ENCODE data around the gene CABS1.
A peak's percentile ranks its signal among the peaks of the same experiment; 100 is the strongest.

Gene CABS1

DNA sequence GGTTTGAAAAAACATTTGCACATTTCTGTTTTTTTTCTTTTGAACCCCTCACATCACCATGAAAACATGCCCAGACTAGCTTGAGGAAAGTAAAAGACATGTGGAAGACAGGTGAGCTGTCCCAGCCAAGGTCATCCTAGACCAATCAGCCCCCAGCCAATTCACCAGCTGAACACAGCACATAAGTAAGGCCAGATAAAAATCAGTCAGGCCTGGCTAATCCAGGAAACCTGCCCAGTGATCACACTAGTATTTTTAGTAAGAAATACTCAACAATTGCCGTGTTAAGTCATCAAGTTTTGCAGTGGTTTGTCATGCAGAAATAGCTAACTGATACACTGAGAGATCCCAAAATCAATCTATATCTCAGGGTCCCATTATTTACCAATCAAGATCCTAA lies 21.4 kb downstream of the CABS1 start:
- H3K36me3 ChIP-seq (ENCODE audit: control insufficient read depth, insufficient read depth, low read length), result no peaks in the 10 kb centered on the region
- TF ChIP-seq, protein P1, sequence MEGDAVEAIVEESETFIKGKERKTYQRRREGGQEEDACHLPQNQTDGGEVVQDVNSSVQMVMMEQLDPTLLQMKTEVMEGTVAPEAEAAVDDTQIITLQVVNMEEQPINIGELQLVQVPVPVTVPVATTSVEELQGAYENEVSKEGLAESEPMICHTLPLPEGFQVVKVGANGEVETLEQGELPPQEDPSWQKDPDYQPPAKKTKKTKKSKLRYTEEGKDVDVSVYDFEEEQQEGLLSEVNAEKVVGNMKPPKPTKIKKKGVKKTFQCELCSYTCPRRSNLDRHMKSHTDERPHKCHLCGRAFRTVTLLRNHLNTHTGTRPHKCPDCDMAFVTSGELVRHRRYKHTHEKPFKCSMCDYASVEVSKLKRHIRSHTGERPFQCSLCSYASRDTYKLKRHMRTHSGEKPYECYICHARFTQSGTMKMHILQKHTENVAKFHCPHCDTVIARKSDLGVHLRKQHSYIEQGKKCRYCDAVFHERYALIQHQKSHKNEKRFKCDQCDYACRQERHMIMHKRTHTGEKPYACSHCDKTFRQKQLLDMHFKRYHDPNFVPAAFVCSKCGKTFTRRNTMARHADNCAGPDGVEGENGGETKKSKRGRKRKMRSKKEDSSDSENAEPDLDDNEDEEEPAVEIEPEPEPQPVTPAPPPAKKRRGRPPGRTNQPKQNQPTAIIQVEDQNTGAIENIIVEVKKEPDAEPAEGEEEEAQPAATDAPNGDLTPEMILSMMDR (IDR thresholded peaks at IDR 0.05), result no peak
- H3K4me2 ChIP-seq (ENCODE audit: low read length), result peak overlapping the region; percentile 22
- no peak overlapping the region for H3K27ac ChIP-seq
- no peaks in the 10 kb centered on the region for H3K4me1 ChIP-seq
- H3K9ac ChIP-seq, result no peak overlapping the region
- no peak overlapping the region for H2AFZ ChIP-seq
- no peaks in the 10 kb centered on the region for H3K27me3 ChIP-seq (ENCODE audit: control insufficient read depth, insufficient read depth, low read length)
- H3K9me3 ChIP-seq (ENCODE audit: control insufficient read depth, low read length), result no peaks in the 10 kb centered on the region
- H3K79me2 ChIP-seq, result no peaks in the 10 kb centered on the region
- no peak overlapping the region for H3K4me3 ChIP-seq (ENCODE audit: low read depth, low read length)

DNA sequence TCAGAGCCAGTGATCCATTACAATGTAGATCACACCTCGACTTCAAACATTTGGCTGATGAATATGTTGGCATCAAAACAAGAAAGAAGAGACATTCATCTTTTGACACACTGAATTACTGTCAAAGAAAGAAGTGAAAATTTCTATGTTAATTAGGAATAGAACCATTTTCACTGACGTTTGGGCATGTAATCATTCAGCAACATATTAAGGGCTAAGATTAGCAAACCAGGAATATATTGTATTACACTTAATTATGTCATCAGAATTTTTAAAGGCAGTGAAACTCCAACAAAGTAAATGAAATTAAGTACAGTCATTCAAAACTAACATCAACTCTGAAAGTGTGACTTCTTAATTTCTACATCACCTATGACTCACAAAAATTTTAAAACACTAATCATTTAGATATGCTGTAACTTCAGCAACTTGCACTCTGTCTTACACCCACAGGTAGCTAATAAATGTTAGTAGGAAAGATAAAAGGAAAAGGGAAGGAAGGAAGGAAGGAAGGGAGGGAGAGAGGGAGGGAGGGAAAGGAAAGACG lies 24.4 kb downstream of the CABS1 start:
- no peaks in the 10 kb centered on the region for H3K36me3 ChIP-seq (ENCODE audit: control insufficient read depth, insufficient read depth, low read length)
- H3K27ac ChIP-seq, result no peak overlapping the region
- no peaks in the 10 kb centered on the region for H3K4me1 ChIP-seq
- no peaks in the 10 kb centered on the region for H3K79me2 ChIP-seq
- H2AFZ ChIP-seq, result no peak overlapping the region
- H3K9ac ChIP-seq, result no peak overlapping the region
- H3K4me2 ChIP-seq (ENCODE audit: low read length), result no peak overlapping the region
- no peaks in the 10 kb centered on the region for H3K9me3 ChIP-seq (ENCODE audit: control insufficient read depth, low read length)
- H3K27me3 ChIP-seq (ENCODE audit: control insufficient read depth, insufficient read depth, low read length), result no peaks in the 10 kb centered on the region
- TF ChIP-seq, protein P1 (IDR thresholded peaks at IDR 0.05), result no peak
- H3K4me3 ChIP-seq (ENCODE audit: low read depth, low read length), result no peak overlapping the region

DNA sequence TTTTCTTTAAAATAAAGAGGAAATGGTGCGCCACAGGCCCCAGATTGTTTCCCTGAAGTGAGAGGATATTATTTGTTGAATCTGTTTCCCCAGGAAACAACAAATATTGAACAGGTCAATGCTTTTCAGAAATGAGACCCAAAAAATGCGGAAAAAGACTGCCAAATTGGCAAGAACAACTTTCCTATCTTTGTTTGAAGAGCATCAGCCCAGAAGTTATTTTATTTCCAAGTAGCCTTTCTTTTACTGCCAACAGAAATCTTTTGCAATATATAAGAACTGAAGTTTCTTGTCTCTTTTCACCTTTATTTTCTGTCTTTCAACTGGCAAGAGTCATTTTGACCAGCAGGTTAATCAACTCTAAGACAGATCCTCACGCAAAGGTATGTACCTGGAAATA lies 25.7 kb downstream of the CABS1 start, which contains the start of gene SMR3A:
Gene SMR3A, plus strand, starts transcription at position 301 of the 400 bp plus-strand sequence. CDS start 1,356 bp downstream, outside the sequence.
- no peak within 1 kb of the TSS for H3K4me2 ChIP-seq (ENCODE audit: low read length)
- H3K79me2 ChIP-seq, result no peaks in the 10 kb centered on the region
- no peaks in the 10 kb centered on the region for H3K36me3 ChIP-seq (ENCODE audit: control insufficient read depth, insufficient read depth, low read length)
- no peaks in the 10 kb centered on the region for H3K9me3 ChIP-seq (ENCODE audit: control insufficient read depth, low read length)
- H3K9ac ChIP-seq, result no peak within 1 kb of the TSS
- no peak within 1 kb of the TSS for H3K4me3 ChIP-seq (ENCODE audit: low read depth, low read length)
- no peaks in the 10 kb centered on the region for H3K4me1 ChIP-seq
- no peak within 1 kb of the TSS for H2AFZ ChIP-seq
- TF ChIP-seq, protein P1 (IDR thresholded peaks at IDR 0.05), result no peak
- no peaks in the 10 kb centered on the region for H3K27me3 ChIP-seq (ENCODE audit: control insufficient read depth, insufficient read depth, low read length)
- H3K27ac ChIP-seq, result no peak within 1 kb of the TSS

DNA sequence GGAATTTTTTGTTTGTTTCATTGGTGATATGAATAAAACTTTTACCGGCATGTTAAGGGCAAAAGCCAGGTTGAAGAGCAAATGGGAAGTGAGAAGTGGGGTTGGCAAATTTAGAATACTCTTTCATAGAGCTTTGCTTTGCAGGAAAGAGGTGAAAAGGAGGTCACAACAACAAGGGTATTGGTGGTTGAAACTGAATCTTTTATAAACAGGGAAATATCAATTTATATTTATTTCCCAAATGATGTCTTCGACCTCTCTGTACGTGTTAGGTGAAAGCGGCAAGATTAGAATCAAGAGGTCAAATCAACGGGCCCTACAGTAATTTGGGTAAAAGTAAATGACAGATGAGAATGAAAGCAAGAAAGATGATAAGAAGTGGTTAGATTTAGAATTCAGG lies 29.2 kb downstream of the CABS1 start:
- no peak overlapping the region for H3K4me2 ChIP-seq (ENCODE audit: low read length)
- TF ChIP-seq, protein P1 (IDR thresholded peaks at IDR 0.05), result no peak
- no peak overlapping the region for H3K4me3 ChIP-seq (ENCODE audit: low read depth, low read length)
- H3K9me3 ChIP-seq (ENCODE audit: control insufficient read depth, low read length), result no peaks in the 10 kb centered on the region
- H2AFZ ChIP-seq, result no peak overlapping the region
- no peaks in the 10 kb centered on the region for H3K79me2 ChIP-seq
- no peaks in the 10 kb centered on the region for H3K4me1 ChIP-seq
- H3K27ac ChIP-seq, result no peak overlapping the region
- no peaks in the 10 kb centered on the region for H3K27me3 ChIP-seq (ENCODE audit: control insufficient read depth, insufficient read depth, low read length)
- H3K9ac ChIP-seq, result no peak overlapping the region
- no peaks in the 10 kb centered on the region for H3K36me3 ChIP-seq (ENCODE audit: control insufficient read depth, insufficient read depth, low read length)

DNA sequence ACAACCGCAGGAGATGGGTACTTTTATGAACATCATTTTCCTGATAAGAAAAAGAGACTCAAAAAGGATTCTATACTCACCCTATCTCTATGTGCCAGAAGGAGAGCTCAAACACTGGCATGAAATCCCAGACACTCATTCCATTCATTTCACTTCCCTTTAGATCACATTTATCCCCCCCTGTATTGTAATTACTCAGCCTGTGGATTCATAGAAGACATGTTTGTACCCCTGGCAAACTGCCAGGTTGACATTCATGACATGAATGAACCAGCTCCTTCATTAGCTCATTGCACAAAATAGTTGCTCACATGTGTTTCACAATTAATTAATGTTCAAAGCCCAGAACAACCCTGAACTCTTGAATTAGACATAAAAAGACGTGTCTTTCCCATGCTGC lies 30.7 kb downstream of the CABS1 start:
- Histone ChIP-seq H3K36me3 (ENCODE audit: control insufficient read depth, insufficient read depth, low read length) (no peaks in the 10 kb centered on the region), H3K9me3 (ENCODE audit: control insufficient read depth, low read length) (no peaks in the 10 kb centered on the region), H3K4me3 (ENCODE audit: low read depth, low read length) (no peak overlapping the region), H3K4me1 (no peaks in the 10 kb centered on the region), H3K79me2 (no peaks in the 10 kb centered on the region), H3K4me2 (ENCODE audit: low read length) (no peak overlapping the region), H2AFZ (no peak overlapping the region), H3K9ac (no peak overlapping the region), H3K27ac (no peak overlapping the region), H3K27me3 (ENCODE audit: control insufficient read depth, insufficient read depth, low read length) (no peaks in the 10 kb centered on the region)
- TF ChIP-seq, protein P1 (IDR thresholded peaks at IDR 0.05), result no peak

Data from parathyroid adenoma (tissue), 2 donors.